HG03139 (cell line): ENCODE results near the gene HJURP.

Experiments used
- ATAC-seq: cut with Tn5 transposase; IDR thresholded peaks from one replicate; pipeline ENCODE4 v1.9.1; 2021; ENCODE audit not compliant: unreplicated experiment

The HJURP gene

GRCh38 chr2:233831011-233831721, 23.2 kb downstream of the HJURP start:
- no peak for ATAC-seq

- no peak for ATAC-seq
These were observed 24.1 kb downstream of the HJURP start for GRCh38 chr2:233830111-233830802.

- ATAC-seq, result no peak
These were observed 24.9 kb downstream of the HJURP start for GRCh38 chr2:233829193-233830110.

- no peak for ATAC-seq
These were observed 25.7 kb downstream of the HJURP start for GRCh38 chr2:233828546-233829192.

- ATAC-seq, result no peak
These were observed 30.0 kb downstream of the HJURP start for GRCh38 chr2:233824373-233824772.

- ATAC-seq, result no peak
These were observed 30.6 kb downstream of the HJURP start for GRCh38 chr2:233823731-233824121.

GRCh38 chr2:233822781-233823730, 31.3 kb downstream of the HJURP start:
- ATAC-seq, result no peak

GRCh38 chr2:233822101-233822771, 32.1 kb downstream of the HJURP start:
- ATAC-seq, result no peak

- ATAC-seq, result no peak
These were observed 32.6 kb downstream of the HJURP start for GRCh38 chr2:233821709-233822100.

GRCh38 chr2:233821196-233821595, 33.1 kb downstream of the HJURP start:
- ATAC-seq, result no peak

GRCh38 chr2:233820774-233821105, 33.6 kb downstream of the HJURP start:
- ATAC-seq, result no peak

GRCh38 chr2:233819884-233820773, 34.2 kb downstream of the HJURP start:
- ATAC-seq, result no peak

- no peak for ATAC-seq
These were observed 35.4 kb downstream of the HJURP start for GRCh38 chr2:233818639-233819621.

- no peak for ATAC-seq
These were observed 36.2 kb downstream of the HJURP start for GRCh38 chr2:233817995-233818638.

GRCh38 chr2:233817361-233817911, 36.9 kb downstream of the HJURP start:
- no peak for ATAC-seq

GRCh38 chr2:233816771-233817170, 37.6 kb downstream of the HJURP start:
- no peak for ATAC-seq

GRCh38 chr2:233816334-233816733, 38.0 kb downstream of the HJURP start:
- ATAC-seq, result no peak
